Measurements from ENCODE around the gene DUSP3. TPM values are rescaled to one million over a fixed set of nuclear protein-coding genes. Genes with fewer than 3 reads are reported as not detected.

Gene DUSP3
- total and polyA plus RNA-seq, 7 donors: 32.3 to 140 (median 70.4) TPM

DNA sequence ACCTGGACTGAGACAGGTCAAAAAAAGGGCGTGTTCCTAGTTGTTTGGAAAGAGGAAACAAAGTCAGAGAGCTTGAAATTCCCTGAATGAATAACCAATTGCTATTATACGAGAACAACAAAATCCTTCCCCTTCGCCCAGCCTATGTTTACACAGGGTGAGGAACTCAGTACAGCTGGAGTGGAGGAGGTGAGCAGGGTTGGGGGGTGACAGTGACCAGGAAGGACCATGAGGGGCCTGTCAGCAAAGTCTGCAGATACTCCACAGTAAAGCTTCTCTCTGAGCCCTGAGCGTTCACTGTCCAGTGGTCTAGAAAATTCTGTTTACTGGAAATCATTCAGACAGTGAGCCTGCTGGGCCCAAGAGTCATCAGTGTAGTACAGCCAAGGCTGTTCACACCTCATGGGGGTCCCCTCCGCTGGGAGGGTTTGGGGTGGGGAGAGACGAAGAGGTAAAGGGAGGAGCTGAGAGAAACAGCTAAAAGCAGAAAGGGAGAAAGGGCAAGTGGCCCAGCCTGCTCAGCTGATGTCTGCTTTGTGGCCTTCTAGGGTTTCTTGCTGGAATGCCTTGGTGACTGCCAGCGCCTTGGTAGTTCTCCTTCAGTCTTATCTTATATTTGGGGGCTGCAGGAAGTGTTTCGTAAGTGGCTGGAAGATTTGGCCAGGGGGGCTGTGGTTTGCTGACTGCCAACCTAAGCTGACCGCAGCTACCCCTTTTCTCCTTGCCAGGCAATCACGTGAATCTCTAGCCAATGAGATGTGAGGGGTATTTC, 5.7 kb downstream of the DUSP3 start:
- DNase-seq: no peak
- H3K9me3 ChIP-seq: no peaks in the 10 kb centered on the region
- H3K27me3 ChIP-seq: no peaks in the 10 kb centered on the region
- H3K27ac ChIP-seq: peak overlapping the region in 3 of 4 donors; percentile 6 to 20 (median 17)
- H3K4me3 ChIP-seq: no peak overlapping the region
- peaks cover 0 to 57% (median 36%) of the 10 kb centered on the region in 4 donors for H3K4me1 ChIP-seq
- TF ChIP-seq CTCF (IDR thresholded peaks at IDR 0.05) (no peak), POLR2AphosphoS5 (IDR thresholded peaks at IDR 0.05) (no peak), POLR2A (IDR thresholded peaks at IDR 0.05) (no peak), EP300 (IDR thresholded peaks at IDR 0.05) (no peak)
- intact Hi-C loops (cut with DNase I): loop anchor here (10.0 kb wide), 1 partner anchor 388 kb away; no protein-coding TSS in a partner anchor
- H3K36me3 ChIP-seq: peaks cover 39 to 74% (median 49%) of the 10 kb centered on the region in 4 donors
- WGBS, 2 donors: 51 to 52% methylated on average over 10 of the region's 10 CpGs

- no peak for DNase-seq
- Histone ChIP-seq H3K9me3 (no peaks in the 10 kb centered on the region), H3K27ac (no peak overlapping the region), H3K36me3 (peaks cover 43 to 85% (median 49%) of the 10 kb centered on the region in 4 donors), H3K4me1 (peaks cover 0 to 41% (median 22%) of the 10 kb centered on the region in 4 donors), H3K27me3 (no peaks in the 10 kb centered on the region), H3K4me3 (no peak overlapping the region)
- TF ChIP-seq POLR2AphosphoS5 (IDR thresholded peaks at IDR 0.05): no peak
- no peak for TF ChIP-seq EP300 (IDR thresholded peaks at IDR 0.05)
- no peak for TF ChIP-seq POLR2A (IDR thresholded peaks at IDR 0.05)
- TF ChIP-seq CTCF (IDR thresholded peaks at IDR 0.05): no peak
- intact Hi-C loops (cut with DNase I): loop anchor here (10.0 kb wide), 1 partner anchor 387 kb away; no protein-coding TSS in a partner anchor
- 95 to 96% methylated on average over 9 of the region's 9 CpGs for WGBS, 2 donors
Observed at GRCh38 chr17:43771463-43771862, 7.3 kb downstream of the DUSP3 start.

- no peaks in the 10 kb centered on the region for H3K9me3 ChIP-seq
- TF ChIP-seq CTCF (IDR thresholded peaks at IDR 0.05) (no peak), POLR2A (IDR thresholded peaks at IDR 0.05) (no peak), POLR2AphosphoS5 (IDR thresholded peaks at IDR 0.05) (no peak), EP300 (IDR thresholded peaks at IDR 0.05) (no peak)
- no peak for DNase-seq
- H3K4me3 ChIP-seq: no peak overlapping the region
- no peak overlapping the region for H3K27ac ChIP-seq
- intact Hi-C loops (cut with DNase I): loop anchor here (10.0 kb wide), 1 partner anchor 386 kb away; no protein-coding TSS in a partner anchor
- no peaks in the 10 kb centered on the region for H3K27me3 ChIP-seq
- WGBS, 2 donors: 91 to 96% methylated on average over 2 of the region's 2 CpGs
- H3K4me1 ChIP-seq: peaks cover 0 to 36% (median 17%) of the 10 kb centered on the region in 4 donors
- H3K36me3 ChIP-seq: peaks cover 43 to 85% (median 49%) of the 10 kb centered on the region in 4 donors
Observed at GRCh38 chr17:43770957-43771356, 7.8 kb downstream of the DUSP3 start.

GRCh38 chr17:43769859-43770258, 8.9 kb downstream of the DUSP3 start:
- Histone ChIP-seq H3K4me3 (no peak overlapping the region), H3K36me3 (peaks cover 41 to 83% (median 49%) of the 10 kb centered on the region in 4 donors), H3K9me3 (no peaks in the 10 kb centered on the region), H3K4me1 (peaks cover 0 to 27% (median 10%) of the 10 kb centered on the region in 4 donors), H3K27me3 (no peaks in the 10 kb centered on the region), H3K27ac (no peak overlapping the region)
- intact Hi-C loops (cut with DNase I): loop anchor here (10.0 kb wide), 1 partner anchor 385 kb away; no protein-coding TSS in a partner anchor
- DNase-seq: no peak
- WGBS, 2 donors: 95 to 96% methylated on average over 11 of the region's 11 CpGs
- TF ChIP-seq EP300 (IDR thresholded peaks at IDR 0.05): no peak
- no peak for TF ChIP-seq CTCF (IDR thresholded peaks at IDR 0.05)
- no peak for TF ChIP-seq POLR2AphosphoS5 (IDR thresholded peaks at IDR 0.05)
- TF ChIP-seq POLR2A (IDR thresholded peaks at IDR 0.05): no peak

Measured in sigmoid colon (tissue), 7 donors.